Prostate gland (tissue), 2 donors: ENCODE data around the gene HLA-DMA. TPM values are rescaled to one million over a fixed set of nuclear protein-coding genes. Genes with fewer than 3 reads are reported as not detected.

Experiments used
- DNase-seq: peaks from one replicate; pipeline ENCODE4 v3.0.0-alpha.2; 2019; ENCODE audit warnings: low spot score
- H3K27ac ChIP-seq, 2 donors: fragments of 200-600 bp; sonication (generic); 2 replicates each; pipeline ENCODE4 v1.5.1; 2017 to 2019
- H3K27me3 ChIP-seq: fragments of 200-600 bp; sonication (generic); replicated peaks from 2 replicates; pipeline ENCODE4 v1.5.1; 2019; ENCODE audit not compliant: insufficient read depth
- H3K36me3 ChIP-seq, 2 donors: fragments of 200-600 bp; sonication (generic); 1 replicate in 1 of 2; 2 replicates in 1 of 2; pipeline versions ENCODE4 v1.5.1 to v1.8.1; 2017 to 2019
- H3K4me1 ChIP-seq: fragments of 200-600 bp; sonication (generic); replicated peaks from 2 replicates; pipeline ENCODE4 v1.5.1; 2019
- H3K4me3 ChIP-seq, 2 donors: fragments of 200-600 bp; sonication (generic); 2 replicates each; pipeline ENCODE4 v1.5.1; 2017 to 2019
- H3K9me3 ChIP-seq: fragments of 200-600 bp; sonication (generic); 2 replicates; pipeline ENCODE4 v1.5.1; 2017
- CTCF ChIP-seq, 4 experiments: fragments of 200-600 bp in 2 of 4; fragments of 450-650 bp in 2 of 4; sonication (generic) in 2 of 4; IDR thresholded peaks; 1 replicate in 3 of 4; 2 replicates in 1 of 4; pipeline ENCODE4 v1.5.1; 2016 to 2019; ENCODE audit warnings: antibody characterized with exemption in 4 of 4, mild to moderate bottlenecking in 2 of 4, moderate library complexity in 2 of 4
- POLR2A ChIP-seq: fragments of 450-650 bp; IDR thresholded peaks from one replicate; pipeline ENCODE4 v1.6.1; 2016; ENCODE audit warnings: antibody characterized with exemption, mild to moderate bottlenecking
- POLR2AphosphoS5 ChIP-seq: sonication (generic); formaldehyde crosslinking; IDR thresholded peaks from one replicate; pipeline ENCODE4 v1.6.1; 2017; ENCODE audit warnings: antibody characterized with exemption
- WGBS: methylation state at CpG from one replicate; pipeline ENCODE4 v1.1.5; 2018; 5-methylcytosine and 5-hydroxymethylcytosine counted together
- intact Hi-C: fragments of 100-400 bp; cut with DNase I; formaldehyde crosslinking; loops from one replicate; pipeline ENCODE4 v1.14.2; 2022
- total RNA-seq, 2 donors: library from RNA; depleted of rRNA; stranded (reverse); fragments of >200 nt; gene quantifications; one replicate each; pipeline ENCODE4 v1.1.0, GENCODE V29; 2016

Gene HLA-DMA
- total RNA-seq, 2 donors from 2014 or later, result 9.6 to 26.1 TPM

DNA sequence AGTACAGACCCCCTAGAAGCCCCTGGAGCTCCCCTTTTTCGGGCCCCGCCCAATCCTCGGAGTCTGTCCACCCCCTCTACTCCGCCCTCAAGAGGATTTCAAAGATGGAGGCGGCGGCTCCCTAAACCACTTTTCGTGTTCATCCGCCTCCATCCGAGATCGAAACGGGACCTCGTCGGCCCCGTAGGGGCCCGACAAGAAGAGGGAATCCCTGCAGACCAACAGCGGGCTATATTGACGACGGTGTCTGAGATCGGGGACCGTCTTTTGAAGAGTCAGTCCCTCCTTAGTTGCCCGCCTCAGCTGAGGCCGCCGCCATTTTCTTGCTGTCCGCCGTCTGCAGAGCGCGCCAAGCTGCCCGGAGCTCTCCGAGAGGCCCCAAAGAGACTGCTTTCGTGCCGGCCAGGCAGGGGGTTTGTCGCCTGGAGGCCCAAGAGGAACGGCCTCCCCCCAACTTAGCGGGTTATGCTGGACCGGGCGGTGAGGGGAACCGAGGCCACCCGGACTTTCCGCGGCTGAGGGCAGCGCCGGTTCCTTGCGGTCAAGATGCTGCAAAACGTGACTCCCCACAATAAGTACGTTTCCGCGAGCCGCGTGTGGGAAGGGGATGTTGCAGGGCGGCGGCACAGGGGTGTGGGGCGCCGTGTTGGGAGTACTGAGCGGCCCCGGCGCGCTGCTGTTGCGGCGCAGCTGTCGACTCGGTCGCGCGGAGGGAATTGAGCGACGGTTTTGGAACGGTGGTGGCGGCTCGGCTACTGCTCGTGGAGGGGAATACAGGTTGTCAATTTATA is 19.7 kb upstream of the HLA-DMA start:
- no peak for TF ChIP-seq CTCF (IDR thresholded peaks at IDR 0.05)
- peak; percentile 8 for TF ChIP-seq POLR2A
- no peak for TF ChIP-seq POLR2AphosphoS5
- DNase-seq, result no peak
- WGBS, result under 1% methylated on average over 60 of the region's 70 CpGs
- intact Hi-C loops, result loop anchor here (5.0 to 10.0 kb wide), 3 partner anchors 442 to 1350 kb away; partner anchors contain the start of genes CUTA, PHF1 and PRRC2A
- Histone ChIP-seq H3K4me1 (peaks cover 15% of the 10 kb centered on the region), H3K27ac (peak overlapping the region; percentile 99 to 100), H3K4me3 (peak overlapping the region; percentile 66 to 84), H3K36me3 (peaks cover 13 to 39% of the 10 kb centered on the region in 2 donors), H3K9me3 (no peaks in the 10 kb centered on the region), H3K27me3 (no peaks in the 10 kb centered on the region)

- H3K36me3 ChIP-seq, result peaks cover 6 to 31% of the 10 kb centered on the region in 2 donors
- intact Hi-C loops, result loop anchor here (5.0 to 10.0 kb wide), 3 partner anchors 443 to 1349 kb away; partner anchors contain the start of genes CUTA, PHF1 and PRRC2A
- peak; percentile 99 for DNase-seq
- peak overlapping the region; percentile 99 to 100 for H3K27ac ChIP-seq
- no peaks in the 10 kb centered on the region for H3K27me3 ChIP-seq
- TF ChIP-seq POLR2AphosphoS5 (peak; percentile 98), CTCF (IDR thresholded peaks at IDR 0.05) (peak in 2 of 4 experiments; percentile 27 to 45), POLR2A (peak; percentile 96)
- no peaks in the 10 kb centered on the region for H3K9me3 ChIP-seq
- peak overlapping the region; percentile 84 to 91 for H3K4me3 ChIP-seq
- peaks cover 10% of the 10 kb centered on the region for H3K4me1 ChIP-seq
- under 1% methylated on average over 53 of the region's 58 CpGs for WGBS
Observed at GRCh38 chr6:32971581-32972352, 18.9 kb upstream of the HLA-DMA start.

- no peaks in the 10 kb centered on the region for H3K27me3 ChIP-seq
- H3K4me3 ChIP-seq, result peak overlapping the region; percentile 80 to 91
- under 1% methylated on average over 15 of the region's 15 CpGs for WGBS
- intact Hi-C loops, result loop anchor here (5.0 to 10.0 kb wide), 3 partner anchors 444 to 1349 kb away; partner anchors contain the start of genes CUTA, PHF1 and PRRC2A
- H3K27ac ChIP-seq, result peak overlapping the region; percentile 99 to 100
- DNase-seq, result no peak
- TF ChIP-seq CTCF (IDR thresholded peaks at IDR 0.05), result no peak
- no peak for TF ChIP-seq POLR2AphosphoS5
- no peak for TF ChIP-seq POLR2A
- no peaks in the 10 kb centered on the region for H3K9me3 ChIP-seq
- peaks cover 3 to 25% of the 10 kb centered on the region in 2 donors for H3K36me3 ChIP-seq
- peaks cover 9% of the 10 kb centered on the region for H3K4me1 ChIP-seq
Observed at GRCh38 chr6:32971242-32971580, 18.3 kb upstream of the HLA-DMA start.

- Histone ChIP-seq H3K9me3 (no peaks in the 10 kb centered on the region), H3K4me3 (peak overlapping the region; percentile 80 to 91), H3K27ac (peak overlapping the region; percentile 99 to 100), H3K36me3 (peaks cover 3 to 20% of the 10 kb centered on the region in 2 donors), H3K27me3 (no peaks in the 10 kb centered on the region), H3K4me1 (peaks cover 6% of the 10 kb centered on the region)
- under 1% methylated on average over 31 of the region's 43 CpGs for WGBS
- intact Hi-C loops, result loop anchor here (5.0 to 10.0 kb wide), 3 partner anchors 444 to 1348 kb away; partner anchors contain the start of genes CUTA, PHF1 and PRRC2A
- DNase-seq, result peak; percentile 83
- TF ChIP-seq POLR2AphosphoS5, result no peak
- no peak for TF ChIP-seq POLR2A
- TF ChIP-seq CTCF (IDR thresholded peaks at IDR 0.05), result no peak
Observed at GRCh38 chr6:32970413-32971241, 17.7 kb upstream of the HLA-DMA start.
